T-helper 1 cell treated with Interleukin-12 subunit alpha and Interleukin-12 subunit beta and Interleukin-4 antibody, amounts not matched to agents 30 ng/mL and 1 ng/mL, for 36 hours (primary cell): Measurements from ENCODE around the gene MAPK14. TPM values are rescaled to one million over a fixed set of nuclear protein-coding genes. Genes with fewer than 3 reads are reported as not detected.
"Not testable (repeated sequence)": the region's sequence is repeated elsewhere in the genome, so short reads cannot be mapped to it uniquely, and the experiment has no call there.

Experiments used
- intact Hi-C: fragments of 100-400 bp; cut with micrococcal nuclease; formaldehyde crosslinking; loops from one replicate; pipeline ENCODE4 v1.15.1; 2024
- total RNA-seq: library from RNA; stranded (reverse); gene quantifications from 2 replicates; pipeline ENCODE4 v1.2.3, GENCODE V29; 2022

The MAPK14 gene
- total RNA-seq, 1 donor from 2014 or later, result 62.9 TPM

DNA sequence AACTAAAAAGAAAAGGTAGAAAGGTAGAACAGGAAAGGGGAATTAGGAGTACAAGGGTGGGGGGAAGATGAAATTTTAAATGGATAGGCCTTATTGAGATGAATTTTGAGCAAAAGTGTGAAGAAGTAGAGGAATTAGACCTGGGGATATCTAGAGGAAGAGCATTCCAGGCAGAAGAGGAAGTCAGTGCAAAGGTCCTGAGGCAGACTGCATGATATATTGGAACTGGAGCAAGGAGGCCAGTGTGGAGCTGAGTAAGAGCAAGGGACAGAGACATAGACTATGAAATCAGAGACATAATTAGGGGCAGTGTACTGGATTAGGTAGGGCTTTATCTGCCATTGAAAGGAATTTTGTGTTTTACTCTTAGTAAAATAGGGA is 40.4 kb downstream of the MAPK14 start:
- intact Hi-C loops, result no loop called here

DNA sequence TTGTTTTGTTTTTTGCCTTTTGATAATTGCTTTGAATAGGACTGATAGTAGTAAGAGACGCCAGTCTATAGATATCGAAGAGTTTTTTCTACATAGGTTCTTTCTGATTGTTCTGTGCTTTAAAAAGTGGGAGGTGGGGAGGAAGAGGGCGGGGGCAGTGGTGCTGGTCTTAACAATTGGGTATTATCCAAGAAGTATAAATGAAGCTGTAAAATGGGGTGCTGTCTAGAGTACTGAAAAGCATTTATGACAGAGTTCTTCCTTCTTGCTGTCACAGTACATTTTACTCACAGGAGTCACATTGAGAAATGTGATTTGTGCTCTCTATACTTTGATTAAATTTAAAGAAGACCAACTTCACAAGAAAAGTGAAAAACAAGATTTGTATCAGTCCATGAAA is 41.0 kb downstream of the MAPK14 start:
- intact Hi-C loops, result no loop called here

DNA sequence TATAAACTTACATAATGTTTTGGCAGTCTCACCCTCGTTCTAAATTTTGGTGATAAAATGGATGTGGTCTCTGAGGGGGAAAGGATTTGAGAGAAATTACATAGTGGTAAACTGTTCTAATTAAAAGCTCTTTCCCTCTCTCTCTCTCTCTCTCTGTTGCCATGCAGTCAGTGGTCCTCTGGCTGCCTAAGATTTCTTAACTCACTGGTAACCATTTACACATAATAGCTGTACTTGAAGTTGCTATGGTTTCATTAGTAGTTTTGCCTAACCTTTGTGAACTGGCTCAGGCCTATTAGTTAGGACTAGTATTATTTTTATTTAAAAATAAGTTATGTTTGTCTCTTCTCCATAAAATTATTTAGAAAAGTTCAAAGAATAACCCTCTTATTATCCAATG is 42.0 kb downstream of the MAPK14 start:
- intact Hi-C loops, result no loop called here

DNA sequence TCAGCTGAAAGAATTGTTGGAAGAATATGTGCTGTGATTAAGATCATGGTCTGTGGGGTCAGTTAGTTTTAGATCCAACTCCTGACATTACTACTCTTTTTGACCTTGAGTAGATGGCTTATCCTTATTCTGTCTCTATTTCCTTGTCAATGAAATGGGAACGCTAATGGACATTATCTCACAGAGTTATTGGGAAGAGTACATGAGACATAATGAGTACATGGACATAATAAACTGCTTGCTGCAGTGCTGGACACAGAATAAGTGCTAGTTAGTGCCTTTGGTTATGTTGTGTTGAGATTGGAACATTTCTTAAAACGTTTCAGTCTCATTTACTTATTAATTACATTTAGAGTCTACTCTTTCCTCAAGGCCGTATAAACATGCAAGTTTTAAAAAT is 42.6 kb downstream of the MAPK14 start:
- intact Hi-C loops, result no loop called here

DNA sequence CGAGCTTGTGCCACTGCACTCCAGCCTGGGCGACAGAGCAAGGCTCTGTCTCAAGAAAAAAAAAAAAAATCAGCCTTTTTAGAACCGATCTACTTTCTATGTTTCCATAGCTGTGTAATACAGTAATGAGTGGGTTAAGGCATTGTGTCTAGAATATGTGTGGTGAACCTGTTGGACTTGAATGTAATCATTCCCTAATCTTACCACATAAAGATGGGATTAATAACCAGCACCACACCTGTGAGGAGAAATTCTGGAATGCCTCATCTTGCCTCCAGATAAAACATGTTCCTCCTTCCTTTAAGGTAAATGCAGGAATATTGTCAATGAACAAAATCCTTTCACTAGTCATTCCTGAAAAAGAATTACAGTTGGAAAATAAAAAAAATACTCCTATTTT is 43.7 kb downstream of the MAPK14 start:
- intact Hi-C loops, result no loop called here

DNA sequence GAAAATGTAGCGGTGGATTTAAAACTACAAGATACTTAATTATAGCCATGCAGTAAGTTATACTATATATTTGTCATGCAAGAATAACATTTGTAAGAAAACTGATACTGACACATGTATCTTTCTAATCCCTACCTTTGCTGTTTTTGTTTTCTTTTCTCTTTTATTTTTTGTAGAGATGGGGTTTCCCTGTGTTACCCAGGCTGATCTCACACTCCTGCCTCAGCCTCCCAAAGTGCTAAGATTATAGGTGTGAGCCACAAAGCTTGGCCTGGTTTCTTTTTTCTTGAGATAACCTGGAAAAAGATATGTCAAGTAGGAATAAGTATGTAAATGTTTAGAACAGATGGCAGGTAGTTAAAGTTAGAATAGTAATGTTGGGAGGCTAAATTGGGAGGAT is 44.1 kb downstream of the MAPK14 start:
- intact Hi-C loops, result no loop called here

DNA sequence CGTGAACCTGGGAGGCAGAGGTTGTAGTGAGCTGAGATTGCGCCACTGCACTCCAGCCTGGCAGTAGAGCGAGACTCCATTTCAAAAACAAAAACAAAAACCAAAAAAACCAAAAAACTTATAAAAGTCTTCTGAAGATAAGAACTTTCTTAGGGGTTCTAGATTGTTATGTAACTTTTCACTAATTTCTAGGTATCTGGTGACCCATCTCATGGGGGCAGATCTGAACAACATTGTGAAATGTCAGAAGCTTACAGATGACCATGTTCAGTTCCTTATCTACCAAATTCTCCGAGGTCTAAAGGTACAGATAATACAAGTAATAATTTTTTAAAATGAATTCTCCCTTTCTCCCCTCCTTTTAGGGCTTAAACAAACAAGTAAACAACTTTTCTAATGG is 45.1 kb downstream of the MAPK14 start:
- intact Hi-C loops, result no loop called here

DNA sequence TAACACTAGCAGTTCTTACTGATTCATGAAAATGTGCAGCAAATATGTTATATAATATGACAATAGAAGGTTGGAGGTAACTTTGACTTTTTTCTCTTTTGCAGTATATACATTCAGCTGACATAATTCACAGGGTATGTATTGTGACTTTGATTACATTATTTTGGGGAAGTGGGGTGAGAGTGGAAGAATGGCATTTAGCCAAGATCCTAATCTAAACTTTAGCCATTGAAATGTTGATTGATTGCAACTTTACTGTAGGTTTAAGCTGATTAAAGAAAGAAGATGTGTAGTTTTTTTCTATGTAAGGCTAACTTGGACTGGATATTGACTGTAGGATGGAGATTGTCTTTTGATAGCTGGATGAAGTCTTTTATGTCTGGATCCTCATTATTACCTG is 46.0 kb downstream of the MAPK14 start:
- intact Hi-C loops, result no loop called here

DNA sequence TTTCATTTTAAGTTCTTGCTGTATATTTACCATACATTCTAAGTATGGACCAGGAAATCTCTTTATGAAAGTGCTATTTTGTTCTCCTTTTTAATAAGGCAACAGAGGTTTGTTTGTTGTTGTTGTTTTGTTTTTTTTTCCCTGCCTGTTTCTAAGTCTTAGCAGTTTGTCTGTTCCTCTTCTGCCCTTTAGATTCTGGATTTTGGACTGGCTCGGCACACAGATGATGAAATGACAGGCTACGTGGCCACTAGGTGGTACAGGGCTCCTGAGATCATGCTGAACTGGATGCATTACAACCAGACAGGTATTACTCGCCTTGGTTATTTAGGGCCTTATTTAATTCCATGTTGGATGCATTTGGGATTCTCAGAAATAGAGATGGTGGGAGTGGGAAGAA is 48.0 kb downstream of the MAPK14 start:
- intact Hi-C loops, result no loop called here

DNA sequence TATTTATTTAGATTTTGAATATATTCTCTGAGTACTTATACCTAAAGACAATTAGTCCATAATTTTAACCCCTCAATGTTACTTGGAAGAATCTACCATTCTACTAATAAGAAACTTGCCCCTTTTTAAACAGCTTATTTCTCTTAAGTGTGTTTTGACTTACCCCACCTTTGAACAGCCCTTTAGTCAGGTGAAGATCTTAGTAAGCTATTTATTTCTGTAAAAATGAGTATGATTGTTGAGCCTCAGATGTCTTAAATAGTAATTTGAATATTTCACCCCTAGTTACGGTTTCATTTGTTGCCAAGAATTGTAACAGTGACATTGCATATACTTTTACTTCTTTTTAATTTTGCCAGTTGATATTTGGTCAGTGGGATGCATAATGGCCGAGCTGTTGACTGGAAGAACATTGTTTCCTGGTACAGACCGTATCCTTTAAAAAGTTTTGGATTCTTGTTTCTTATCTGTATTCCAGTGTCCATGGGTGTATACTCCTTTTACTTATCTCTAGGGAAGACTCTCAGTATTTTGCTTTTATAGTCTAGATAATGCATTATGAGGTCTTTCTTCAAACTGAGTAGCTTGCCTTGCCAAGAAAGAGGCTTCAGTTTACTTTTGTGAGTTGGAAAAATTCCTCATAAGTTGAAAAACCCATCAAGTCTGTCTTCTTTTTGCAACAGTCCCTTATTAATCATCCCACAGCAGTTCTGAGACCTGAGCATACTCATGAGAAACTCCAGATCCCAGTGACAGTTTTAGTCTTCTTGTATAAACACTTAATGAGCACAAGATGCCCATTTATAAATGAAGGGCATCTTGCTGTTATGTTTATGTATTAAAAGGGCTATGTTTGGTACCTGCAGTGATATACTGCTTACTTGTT is 48.8 kb downstream of the MAPK14 start:
- intact Hi-C loops, result no loop called here

DNA sequence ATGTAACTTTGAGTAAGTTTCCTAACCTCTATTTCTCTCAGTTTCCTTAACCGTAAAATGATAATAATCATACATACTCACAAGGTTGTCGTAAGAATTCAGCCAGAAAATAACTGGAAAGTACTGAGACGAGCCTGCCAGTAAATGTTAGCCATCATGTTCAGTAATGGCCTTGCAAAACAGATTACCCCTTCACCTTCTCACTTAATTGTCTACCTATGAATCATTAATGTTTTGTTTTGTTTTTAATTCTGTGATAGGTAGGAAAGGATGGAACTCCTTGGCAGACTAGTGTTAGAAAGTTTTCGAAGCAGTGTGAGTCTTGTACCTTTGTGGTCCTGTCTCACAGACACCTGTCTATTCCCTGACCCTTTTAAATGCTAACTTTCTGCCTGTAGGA is 50.6 kb downstream of the MAPK14 start:
- intact Hi-C loops, result no loop called here

DNA sequence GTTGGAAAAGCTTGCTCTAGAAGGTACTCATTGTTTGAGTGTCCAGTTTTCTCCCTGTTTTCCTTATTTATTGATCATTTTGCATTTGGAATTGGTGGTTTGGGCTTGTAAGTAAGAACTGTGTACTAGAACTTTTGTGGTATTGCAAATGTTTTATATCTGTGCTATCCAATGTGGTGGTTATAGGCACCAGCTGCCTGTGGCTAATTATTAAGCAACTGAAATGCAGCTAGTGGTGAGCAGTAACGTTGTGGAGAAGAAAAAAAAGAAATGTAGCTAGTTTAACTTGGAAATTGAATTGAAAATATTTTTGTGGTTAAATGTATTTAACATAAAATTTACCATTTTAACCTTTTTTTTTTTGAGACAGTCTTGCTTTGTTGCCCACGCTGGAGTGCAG is 52.0 kb downstream of the MAPK14 start:
- intact Hi-C loops, result no loop called here

DNA sequence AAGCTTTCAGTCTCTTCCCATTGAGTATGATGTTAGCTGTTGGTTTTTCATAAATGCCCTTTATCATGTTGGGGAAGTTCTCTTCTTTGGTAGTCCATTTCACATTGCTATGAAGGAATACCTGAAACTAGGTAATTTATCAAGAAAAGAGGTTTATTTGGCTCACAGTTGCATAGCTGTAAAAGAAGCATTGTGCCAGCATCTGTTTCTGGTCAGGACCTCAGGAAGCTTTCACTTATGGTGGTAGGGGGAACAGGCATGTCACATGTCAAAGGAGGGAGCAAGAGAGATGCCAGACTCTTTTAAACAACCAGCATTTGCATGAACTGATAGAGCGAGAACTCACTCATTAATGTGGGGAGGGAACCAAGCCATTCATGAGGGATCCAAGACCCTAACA is 54.7 kb downstream of the MAPK14 start:
- intact Hi-C loops, result no loop called here

DNA sequence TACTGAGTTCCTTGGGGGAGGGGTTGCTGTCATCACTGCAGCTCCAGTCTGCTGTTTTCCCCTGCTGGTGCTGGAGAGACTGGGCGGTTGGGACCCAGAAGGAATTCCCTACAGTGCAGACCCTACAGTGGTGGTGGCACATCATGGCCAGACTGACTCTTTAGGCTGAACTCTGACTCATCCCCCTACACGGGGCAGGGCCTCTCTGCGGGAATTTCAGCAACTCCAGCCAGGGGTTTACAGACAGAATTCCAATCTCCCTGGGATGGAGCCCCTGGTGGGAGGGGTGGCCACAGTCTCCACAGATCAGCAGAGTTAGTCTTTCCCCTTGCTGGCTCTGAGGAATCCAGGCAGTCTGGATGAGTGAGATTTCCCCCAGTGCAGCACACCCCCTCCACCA is 55.8 kb downstream of the MAPK14 start:
- intact Hi-C loops, result no loop called here

DNA sequence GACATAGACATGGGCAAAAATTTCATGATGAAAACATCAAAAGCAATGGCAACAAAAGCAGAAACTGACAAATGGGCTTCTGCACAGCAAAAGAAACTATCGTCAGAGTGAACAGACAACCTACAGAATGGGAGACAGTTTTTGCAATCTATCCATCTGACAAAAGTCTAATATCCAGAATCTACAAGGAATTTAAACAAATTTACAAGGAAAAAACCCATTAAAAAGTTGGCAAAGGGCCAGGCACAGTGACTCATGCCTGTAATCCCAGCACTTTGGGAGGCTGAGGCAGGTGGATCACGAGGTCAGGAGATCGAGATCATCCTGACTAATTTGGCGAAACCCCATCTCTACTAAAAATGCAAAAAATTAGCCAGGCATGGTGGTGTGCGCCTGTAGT is 60.6 kb downstream of the MAPK14 start:
- intact Hi-C loops, result not testable (repeated sequence)

DNA sequence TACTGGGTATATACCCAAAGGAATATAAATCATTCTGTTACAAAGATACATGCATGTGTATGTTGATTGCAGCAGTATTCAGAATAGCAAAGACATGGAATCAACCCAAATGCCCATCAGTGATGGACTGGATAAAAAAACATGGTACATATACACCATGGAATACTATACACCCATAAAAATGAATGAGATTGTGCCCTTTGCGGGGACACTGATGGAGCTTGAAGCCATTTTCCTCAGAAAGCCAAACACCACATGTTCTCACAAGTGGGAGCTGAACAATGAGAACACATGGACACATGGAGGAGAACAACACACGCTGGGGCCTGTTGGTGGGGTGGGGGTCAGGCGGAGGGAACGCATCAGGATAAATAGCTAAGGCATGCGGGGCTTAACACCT is 61.4 kb downstream of the MAPK14 start:
- intact Hi-C loops, result no loop called here

DNA sequence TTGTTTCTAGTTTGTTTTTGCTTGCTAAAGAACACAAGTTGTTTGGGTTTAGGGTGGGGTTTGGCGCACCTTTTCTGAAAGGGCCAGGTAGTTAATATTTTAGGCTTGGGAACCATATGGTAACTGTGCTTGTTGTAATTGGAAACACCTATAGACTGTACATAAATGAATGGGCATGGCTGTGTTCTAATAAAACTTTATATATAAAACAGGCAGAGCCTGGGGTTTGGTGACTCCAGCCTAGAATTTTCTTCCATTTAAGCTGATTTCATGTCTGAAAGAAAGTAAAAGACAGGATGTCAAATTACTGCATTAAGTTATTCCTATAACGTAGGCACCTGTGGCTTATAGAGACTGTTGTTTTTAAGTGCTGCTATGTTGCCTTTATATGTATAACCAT is 66.6 kb downstream of the MAPK14 start:
- intact Hi-C loops, result no loop called here

DNA sequence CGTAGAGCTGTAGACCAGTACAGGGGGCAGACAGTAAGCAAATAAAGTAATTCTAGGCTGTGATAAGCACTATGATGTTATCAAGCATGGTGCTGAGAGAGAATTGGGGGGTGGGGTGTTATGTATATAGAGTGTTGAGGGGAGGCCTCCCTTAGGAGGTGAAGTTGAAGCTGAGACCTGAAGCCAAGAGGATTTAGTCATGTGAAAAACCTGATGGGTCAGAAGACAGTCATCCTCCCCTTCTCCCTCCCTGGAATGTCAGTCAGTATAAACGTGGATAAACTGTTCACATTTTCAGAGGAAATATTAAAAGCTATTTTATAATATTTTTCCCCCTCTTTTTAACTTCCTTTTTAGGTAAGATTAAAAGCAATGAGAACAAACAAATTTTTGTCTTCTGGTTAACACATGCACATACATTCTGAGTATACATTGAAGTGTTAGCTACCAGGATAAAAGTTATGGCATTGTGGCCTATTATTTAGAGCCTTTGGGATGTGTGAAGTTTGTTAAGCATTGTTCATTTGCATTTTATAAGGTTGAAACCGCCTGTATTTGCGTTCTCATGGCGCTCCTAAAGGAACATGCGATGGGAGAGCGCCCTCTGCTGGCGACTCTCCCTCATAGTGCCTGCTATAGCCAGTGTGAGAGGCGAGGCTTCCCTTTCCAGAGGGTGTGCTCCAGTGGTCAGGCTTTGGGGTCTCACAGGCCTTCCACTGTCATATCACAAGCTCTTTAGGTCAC is 67.3 kb downstream of the MAPK14 start:
- intact Hi-C loops, result loop anchor here (1.0 kb wide), 6 partner anchors 25 to 265 kb away; partner anchors contain the start of genes BRPF3, MAPK13 and MAPK14

DNA sequence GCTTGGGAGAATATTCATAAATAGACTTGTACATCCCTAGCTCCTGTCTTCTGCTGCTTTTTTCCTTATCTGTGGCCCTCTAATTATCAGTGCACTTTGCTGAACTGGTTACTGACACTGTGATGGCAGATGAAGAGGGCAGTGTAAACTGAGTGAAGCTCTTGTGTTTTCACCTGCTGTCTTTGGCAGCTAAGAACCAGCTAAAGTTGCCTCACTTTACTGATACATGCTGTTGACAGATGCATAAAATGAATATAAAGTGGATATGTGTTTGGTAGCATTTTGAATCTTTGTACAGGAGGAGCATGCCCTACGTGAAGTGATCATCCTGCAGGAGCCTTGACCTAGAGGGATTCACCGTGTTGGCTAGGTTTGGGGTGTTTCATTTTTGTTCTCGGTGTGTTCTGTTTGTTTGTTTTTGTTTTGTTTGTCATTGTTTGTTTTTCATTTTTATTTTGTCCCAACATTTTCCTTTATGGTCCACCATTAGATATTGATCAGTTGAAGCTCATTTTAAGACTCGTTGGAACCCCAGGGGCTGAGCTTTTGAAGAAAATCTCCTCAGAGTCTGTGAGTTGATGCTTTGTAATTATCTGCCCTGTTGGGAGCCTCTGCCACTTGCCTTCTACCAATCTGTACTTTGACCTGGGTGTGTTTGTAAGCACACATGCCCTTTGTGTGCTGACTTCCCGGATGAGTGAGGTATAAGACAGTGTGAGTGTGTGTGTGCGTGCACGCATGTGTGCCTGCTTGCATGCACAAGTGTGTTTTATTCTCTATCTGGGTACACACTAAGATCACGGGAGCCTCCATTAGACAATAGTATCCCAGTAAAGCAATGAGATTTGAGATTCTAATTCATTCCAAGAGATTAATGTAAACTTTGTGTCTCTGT is 68.1 kb downstream of the MAPK14 start:
- intact Hi-C loops, result loop anchor here (1.0 kb wide), 6 partner anchors 25 to 265 kb away; partner anchors contain the start of genes BRPF3, MAPK13 and MAPK14

DNA sequence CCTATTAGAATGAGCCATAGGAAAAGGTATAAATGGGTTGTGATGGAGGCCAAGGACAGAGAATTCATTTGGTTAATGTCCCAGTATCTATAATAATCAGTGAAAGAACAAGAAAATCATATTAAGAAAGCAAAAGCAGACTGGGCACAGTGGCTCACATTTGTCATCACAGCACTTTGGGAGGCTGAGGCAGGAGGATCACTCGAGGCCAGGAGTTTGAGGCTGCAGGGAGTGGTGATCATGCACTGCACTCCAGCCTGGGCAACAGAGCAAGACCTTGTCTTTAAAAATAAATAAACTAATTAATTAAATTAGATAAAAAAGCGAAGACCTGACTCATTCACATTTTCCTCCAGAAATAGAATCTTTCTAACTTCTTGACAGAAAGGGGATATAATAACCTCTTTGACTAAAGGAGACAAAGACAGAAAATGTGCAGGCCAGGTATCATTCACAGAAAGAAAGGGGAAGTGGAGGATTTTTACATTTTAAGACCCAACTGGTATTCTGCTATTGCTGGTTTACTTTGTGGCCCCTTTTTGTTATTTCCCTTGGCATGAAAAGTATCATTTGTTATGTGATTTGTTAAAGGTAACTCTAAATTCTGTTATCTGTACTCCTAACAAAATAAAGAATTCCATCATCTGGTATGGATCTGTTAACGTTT is 70.8 kb downstream of the MAPK14 start:
- intact Hi-C loops, result no loop called here
